T-helper 2 cell treated with Interferon-gamma antibody and Interleukin-4, amounts not matched to agents 100 ng/mL and 5 ng/mL, for 36 hours (primary cell): Measurements from ENCODE around the gene LANCL2. TPM values are rescaled to one million over a fixed set of nuclear protein-coding genes. Genes with fewer than 3 reads are reported as not detected.

ENCODE experiments used
- intact Hi-C: fragments of 100-400 bp; cut with micrococcal nuclease; formaldehyde crosslinking; loops from one replicate; pipeline ENCODE4 v1.15.1; 2023
- total RNA-seq: library from RNA; stranded (reverse); gene quantifications from 2 replicates; pipeline ENCODE4 v1.2.3, GENCODE V29; 2022

LANCL2 gene
- total RNA-seq, 1 donor from 2014 or later = 10.6 TPM

DNA sequence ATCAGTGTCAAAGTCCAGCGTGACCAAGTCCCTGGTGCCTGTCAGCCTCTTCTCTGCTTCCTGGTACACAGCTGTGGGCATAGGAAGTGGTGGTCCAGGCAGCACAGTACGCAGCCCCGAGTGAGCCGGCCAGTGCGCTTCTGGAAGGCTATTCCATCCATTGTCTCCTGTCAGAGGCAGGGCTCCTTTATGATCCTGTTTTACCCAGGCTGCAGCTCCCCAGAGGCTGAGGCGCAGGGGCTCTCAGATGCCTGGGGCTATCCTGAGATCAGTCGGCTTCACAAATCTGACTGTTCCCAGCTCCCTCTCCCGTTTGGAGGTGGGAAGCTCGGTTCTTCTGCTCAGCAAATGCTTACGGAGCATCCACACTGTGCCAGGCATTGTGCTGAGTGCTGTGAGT is 70.3 kb downstream of the LANCL2 start:
- intact Hi-C loops = no loop called here

DNA sequence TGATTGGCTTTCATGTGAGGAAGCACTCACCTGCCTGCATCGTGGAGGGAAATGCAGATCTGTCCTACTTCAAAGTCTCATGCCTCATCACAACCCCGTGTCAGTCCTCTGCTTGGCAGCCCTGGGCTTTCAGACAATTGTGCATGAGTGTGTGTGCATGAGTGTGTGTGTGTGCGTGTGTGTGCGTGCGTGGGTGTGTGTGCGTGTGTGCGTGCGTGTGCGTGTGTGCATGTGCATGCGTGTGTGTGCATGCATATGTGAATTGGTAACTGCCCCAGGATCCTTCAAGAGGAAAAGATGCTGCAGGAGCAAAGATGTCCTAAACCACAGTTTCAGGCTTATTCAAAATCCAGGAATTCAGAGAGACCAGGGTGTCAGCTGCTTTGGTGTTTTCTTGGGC is 71.3 kb downstream of the LANCL2 start:
- intact Hi-C loops = no loop called here

DNA sequence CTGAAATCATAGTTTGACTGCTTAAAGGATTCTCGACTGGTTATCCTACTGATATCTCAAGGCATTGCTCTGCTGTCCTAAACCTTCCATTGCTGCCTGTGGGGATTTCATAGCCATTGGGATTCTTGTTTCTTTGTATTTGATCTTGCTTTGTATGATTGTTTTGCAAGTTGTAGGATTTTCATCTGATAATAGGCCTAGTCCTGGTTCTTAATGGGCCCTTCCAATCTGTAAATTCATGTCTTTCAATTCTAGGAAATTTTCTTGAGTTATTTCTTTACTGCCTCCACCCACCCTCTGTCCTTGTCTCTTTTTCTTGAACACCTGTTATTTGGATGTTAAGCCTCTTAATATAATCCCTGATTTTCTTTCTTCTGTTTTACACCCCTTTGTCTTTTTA is 72.2 kb downstream of the LANCL2 start:
- intact Hi-C loops = no loop called here

DNA sequence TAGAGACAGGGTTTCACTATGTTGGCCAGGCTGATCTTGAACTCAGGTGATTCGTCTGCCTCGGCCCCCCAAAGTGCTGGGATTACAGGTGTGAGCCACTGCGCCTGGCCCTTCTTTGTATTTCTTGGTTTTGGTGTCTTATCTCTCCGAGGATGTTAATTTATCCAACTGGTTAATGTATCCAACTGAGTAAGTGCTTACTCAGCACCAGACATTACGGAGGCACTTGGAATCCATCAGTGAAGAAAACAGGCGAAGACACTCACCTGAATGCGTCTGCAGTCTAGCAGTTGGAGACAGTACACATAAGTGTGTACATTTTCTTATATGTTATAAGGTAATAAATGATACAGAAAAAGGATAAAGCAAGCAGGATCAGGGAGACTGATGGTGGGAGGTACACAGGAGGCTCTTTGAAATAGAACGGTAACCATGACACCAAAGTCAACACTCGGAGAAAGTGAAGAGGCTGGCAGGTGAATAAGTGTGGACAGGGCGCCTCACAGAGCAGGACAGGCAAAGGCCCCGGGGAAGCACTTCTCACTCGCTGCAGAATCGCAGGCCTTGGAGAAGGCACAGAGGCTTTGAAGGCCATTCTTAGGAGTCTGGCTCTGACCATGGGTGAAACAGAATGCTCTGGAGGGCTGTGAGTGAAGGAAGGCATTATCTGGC is 73.1 kb downstream of the LANCL2 start:
- intact Hi-C loops = no loop called here

DNA sequence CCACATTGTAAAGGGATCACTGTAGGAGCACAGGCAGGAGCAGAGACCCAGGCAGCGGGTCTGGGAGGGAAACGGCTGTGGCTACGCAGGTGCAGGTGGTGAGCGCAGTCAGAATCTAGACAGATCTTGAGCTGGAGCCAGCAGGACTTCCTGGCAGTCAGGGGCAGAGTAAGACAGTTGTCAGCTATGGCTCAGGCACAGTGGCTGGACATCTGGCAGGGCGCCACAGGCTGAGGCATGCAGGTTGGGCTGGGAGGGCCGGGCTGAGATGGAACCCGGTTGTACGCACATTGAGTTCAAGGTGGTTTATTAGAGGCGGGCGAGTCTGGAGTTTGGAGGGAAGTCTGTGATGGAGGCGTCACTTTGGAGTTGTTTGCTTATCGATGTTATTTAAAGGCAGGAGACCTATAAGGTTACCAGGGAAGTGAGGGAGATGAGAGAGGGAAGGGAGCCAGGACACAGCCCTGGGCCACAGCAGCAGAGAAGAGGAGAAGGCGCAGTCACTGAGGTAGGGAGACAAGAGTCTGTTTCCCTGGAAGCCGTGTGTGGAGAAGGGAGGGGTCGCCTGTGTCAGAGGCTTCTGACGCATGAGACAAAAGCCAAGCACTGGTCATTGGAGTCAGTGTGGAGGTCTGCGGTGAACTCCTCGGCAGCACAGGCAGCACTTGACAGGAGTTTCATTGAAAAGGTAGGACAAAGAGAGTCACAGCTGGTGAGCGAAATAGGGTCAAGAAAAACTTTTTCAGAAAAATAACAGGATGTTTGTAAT is 73.8 kb downstream of the LANCL2 start:
- intact Hi-C loops = no loop called here

DNA sequence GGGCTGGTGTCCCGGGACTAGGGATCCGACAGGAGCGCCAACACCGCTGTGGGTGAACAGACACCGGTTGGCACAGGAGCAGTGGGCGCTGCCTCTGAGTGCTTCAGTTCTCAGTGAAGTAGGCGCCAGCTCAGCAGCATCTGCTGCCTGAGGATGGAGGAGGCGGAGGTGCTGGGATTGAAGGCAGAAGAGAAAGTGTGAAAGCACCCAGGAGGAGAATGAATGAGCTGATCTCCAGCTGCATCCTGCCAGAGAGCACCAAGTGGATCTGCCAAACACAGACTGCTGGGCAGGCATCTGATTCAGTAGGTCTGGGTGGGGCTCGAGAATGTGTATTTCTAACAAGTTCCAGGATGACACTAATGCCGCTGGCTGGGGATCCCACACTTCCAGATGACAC is 74.5 kb downstream of the LANCL2 start:
- intact Hi-C loops = no loop called here

DNA sequence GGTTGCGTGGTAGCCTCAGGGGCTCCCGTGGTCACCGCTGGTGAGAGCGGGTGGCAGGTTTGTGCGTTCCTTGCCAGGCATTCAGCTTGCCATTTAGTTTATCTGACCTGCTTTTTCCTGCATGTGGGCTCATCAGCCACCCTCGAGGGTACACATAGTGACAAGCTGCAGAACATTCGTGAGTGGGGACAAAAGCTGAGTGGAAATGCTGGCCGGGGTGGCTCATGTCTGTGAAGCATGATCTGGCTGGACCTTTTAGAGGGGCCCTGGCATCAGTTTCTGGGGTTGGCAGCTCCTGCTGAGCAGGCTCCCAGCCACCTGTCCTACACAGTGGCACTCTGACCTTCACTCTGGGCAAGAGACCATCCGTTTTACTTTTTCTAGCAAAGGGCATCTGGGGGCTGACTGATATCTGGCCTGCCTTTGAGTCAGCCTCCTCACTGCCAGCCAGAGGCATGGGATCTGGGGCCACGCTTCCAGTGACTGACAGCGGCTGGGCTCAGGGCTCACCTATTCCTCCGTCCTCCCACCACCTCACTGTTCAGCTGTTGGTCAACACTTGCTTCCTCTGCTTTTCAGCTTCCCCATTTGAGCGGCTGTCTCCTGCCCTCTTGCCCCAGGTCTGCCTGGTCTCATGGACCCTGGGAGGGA is 75.0 kb downstream of the LANCL2 start:
- intact Hi-C loops = no loop called here

DNA sequence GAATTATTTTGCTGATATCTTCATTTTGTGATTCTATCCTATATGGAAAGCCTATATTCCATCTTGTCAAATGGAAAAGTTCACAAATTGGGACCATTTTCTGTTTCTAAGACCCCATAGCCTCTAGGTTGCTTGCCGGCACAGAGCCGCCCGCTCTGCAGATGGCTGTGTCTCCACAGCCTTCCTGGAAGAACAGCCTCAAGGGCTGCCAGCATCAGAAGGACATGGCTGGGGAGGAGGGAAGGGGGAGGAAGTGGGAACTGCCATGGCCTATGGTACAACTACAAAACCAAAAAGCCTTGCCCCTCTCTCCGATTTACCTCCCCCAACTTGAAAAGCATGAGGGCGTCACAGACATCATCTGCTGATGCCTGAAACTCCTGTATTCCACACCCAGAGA is 75.9 kb downstream of the LANCL2 start:
- intact Hi-C loops = no loop called here

DNA sequence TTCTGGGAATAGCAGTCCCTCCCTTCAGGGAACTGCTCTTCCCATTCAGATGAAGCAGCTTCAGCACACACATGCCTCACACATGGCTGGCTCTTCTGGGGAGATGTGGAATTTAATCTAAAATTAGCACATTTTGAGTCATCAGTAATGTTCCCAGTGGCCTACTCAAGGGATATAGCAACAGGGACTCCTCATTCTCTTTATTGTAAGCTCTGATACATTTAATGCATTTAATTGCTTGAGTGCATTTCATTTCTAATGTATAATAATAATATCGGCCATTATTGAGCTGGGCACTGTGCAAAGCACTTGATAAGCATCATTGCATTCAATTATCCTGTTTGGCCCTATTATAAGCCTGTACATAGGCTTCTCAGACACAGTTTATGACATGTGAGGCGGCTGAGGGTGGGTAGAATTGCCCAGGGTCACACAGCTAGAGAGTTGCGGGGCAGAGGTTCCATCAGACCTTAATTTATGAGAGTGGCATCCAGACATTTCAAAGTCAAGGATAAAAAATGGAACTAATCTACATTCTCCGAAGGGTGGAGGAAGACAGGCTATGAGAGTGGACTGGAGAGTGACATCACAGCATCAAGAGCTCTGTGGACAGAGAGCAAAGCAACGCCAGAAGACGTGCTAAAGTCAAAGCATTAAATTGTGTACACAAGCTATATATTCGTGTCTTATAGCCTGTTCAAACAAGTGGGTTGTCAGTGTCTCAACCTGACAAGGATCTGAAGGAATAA is 76.8 kb downstream of the LANCL2 start:
- intact Hi-C loops = no loop called here

DNA sequence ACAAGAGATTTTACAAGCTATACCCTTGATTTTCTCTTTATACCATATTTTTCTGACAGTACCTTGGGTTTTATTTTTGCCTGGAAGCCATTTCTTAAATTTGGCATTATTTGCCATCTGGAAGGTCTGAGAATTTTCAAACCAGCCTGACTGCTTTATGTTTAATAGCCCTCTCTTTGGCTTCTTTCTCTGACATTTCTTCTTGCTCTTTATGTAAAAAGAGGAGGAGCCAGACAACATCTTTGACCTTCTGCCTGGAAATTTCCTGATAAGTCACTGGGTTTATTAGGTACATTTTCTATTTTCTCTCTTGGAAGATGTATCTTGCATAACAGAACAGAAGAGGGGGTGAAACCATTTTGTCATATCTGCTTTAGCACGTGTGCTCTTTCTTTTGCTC is 79.6 kb downstream of the LANCL2 start:
- intact Hi-C loops = no loop called here

DNA sequence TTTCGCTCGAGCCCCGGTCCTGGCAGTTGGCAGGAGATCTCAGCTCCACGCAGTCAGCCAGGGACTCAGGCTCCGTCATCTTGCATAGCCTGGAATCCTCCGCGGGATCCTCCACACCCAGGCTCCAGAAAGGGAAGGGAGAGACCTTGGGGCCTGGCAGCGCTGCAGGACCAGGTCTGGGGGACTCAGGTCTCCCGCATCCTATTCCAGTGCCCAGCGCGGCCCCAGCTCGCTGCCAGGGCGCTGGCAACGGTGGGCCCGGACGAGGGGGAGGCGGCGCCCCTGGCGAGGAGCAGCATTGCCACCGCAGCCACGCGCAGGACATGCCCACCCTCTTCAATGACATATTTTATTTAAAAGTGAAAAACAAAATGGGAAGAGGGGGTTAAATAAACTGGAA is 83.4 kb downstream of the LANCL2 start:
- intact Hi-C loops = no loop called here

DNA sequence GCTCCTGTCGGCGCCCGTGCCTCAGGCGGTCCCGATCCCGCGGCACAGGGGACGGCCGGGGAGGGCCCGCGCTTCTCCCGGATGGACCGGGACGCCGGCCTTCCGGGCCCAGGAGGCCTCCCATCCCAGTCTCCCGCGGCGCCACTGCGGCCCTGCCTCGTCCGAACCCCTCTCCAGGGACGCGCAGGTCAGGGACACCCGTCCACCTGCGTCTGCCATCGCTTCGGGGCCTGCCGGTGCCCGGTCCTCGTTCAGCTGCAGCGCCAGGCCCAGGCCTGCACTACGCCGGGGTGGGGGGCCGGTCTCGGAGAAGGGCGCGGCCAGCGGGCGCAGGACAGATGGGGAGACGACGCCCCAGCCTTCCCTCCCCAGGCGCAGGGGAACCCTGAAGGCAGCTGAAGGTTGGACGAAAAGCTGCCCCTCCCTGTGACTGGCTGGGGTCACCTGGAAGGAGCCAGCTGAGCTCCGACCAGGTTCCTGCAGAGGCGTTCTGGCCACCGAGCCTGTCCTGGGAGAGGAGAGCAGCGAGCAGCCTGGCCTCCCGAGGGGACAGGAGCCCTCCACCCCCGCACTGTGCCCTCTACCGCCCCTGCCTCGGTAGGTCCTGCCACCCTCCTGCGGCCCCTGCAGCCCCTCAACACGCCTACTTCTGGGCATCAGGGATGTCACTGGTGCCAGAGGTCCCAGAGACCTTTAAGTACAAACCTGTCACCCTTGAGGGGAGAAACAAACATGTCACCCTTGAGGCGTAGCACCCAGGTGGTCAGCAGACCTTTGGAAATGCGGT is 84.3 kb downstream of the LANCL2 start:
- intact Hi-C loops = no loop called here

DNA sequence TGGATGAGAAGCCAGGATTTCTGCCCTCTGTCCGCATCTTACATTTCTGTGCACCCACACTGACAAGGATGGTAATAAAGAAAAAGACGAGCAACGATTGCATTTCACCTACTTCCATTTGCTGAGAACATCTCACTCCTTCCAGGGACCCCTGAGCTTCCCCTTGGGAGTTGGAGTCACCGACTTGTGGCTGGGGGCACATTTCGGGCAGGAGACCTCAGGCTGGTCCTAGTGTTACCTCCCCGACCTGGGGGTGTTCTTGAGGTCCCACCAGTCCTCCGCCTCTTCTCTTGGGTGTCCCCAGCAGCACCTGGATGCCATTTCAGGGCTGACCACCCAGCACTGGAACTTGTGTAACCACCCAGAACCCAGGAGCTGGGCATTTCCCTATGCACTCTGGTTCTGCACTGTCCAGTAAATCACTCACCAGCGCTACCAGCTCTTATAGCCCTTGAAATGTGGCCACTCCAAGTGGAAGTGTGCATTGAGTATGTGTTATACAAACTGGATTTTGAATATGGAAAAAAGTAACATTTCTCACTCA is 84.9 kb downstream of the LANCL2 start:
- intact Hi-C loops = no loop called here

DNA sequence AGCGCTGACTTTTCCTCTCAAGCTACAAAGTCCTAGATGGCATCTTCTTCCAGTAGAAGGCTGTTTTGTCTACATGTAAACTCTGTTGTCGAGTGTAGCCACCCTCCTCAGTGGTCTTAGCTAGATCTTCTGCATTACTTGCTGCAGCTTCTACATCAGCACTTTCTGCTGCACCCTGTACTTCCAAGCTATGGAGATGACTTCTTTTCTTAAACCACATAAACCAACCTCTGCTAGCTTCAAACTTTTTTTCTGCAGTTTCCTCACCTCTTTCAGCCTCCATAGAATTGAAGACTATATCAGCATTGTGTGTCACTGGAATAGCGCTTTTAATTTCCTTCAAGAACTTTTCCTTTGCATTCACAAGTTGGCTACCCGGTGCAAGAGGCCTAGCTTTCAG is 87.8 kb downstream of the LANCL2 start:
- intact Hi-C loops = no loop called here

DNA sequence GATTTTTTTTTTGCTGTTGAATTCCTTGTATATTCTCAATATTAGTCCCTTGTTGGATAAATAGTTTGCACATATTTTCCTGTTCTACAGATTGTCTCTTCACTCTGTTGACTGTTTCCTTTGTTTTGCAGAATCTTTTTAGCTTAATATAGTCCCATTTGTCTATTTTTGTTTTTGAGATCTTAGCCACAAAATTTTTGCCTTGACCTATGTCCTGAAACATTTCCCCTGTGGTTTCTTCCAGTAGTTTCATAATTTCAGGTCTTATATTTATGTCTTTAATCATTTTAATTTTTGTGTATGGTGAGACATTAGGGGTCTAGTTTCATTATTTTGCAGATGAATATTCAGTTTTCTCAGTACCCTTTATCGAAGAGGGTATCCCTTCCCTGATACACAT is 92.7 kb downstream of the LANCL2 start:
- intact Hi-C loops = no loop called here

DNA sequence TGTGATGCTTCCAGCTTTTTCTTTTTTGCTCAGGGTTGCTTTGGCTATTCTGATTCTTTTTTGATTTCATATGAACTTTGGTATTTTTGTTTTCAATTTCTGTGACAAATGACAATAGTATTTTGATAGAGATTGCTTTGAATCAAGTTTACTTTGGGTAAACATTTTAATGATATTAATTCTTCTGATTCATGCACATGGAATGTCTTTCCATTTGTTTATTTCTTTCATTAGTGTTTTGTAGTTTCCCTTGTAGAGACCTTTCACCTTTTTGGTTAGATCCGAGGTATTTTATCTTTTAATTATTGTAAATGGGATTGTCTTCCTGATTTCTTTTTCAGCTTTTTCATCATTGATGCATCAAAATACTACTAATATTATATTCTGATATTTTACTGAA is 93.2 kb downstream of the LANCL2 start:
- intact Hi-C loops = no loop called here

DNA sequence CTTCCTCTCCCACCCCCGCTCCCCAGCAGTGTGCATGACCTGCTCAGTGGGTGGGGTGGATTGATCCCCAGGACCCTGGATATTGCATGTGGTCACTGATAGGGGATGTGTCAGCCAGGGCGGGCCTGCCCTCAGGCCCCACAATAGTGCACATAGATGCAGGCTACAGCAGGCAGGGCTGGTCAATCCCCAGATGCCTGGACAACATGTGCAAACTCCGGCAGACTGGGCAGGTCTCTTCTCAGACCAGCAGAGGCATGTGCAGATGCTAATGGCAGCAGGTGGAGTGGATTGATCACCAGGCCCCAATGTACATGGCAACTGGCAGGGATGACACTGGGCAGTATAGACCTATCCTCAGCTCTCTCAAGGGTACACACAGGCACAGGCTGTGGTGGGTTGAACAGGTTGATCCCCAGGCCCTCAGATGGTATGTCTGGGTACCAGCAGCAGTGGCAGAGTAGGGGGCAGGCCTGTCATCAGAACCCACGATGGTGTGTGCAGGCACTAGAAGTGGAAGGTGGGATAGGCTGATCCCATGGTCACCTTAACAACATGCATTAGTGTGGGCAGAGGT is 98.6 kb downstream of the LANCL2 start:
- intact Hi-C loops = no loop called here

DNA sequence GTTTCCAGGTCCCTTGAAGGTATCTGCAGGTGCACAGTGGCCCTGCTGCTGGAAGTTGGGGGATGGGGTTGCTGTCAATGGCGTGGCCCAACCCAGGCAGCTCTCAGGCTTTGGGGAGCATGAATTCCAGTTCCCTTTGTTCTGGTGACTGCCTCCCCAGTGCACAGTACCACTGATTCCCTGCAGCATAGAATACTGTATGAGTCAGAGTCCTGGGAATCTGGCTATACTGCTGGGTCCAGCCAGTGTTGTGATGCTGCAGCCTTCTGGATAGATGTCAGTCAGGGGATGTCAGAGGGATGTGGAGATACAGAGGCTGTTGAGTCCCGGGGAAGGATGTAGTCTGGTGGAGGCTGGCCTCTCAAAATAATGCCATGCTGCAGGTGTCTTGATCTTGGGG is 99.3 kb downstream of the LANCL2 start:
- intact Hi-C loops = no loop called here

DNA sequence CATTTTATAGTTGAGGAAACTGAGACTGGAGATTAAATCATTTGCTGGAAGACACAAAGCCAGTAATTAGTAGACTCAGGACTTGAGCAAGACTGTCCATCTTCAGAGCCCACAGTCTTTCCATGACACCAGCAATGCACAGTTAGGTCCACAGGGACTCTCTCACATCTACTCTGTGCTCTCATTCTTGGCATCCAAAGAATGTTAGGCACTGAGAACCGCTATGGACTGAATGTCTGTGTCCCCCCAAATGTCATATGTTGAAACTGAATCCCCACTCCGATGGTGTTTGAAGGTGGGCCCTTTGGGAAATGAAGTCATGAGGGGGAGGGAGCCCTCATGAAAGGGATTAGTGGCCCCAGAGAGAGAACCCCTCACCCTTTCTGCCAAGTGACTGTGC is 100.6 kb downstream of the LANCL2 start:
- intact Hi-C loops = no loop called here

DNA sequence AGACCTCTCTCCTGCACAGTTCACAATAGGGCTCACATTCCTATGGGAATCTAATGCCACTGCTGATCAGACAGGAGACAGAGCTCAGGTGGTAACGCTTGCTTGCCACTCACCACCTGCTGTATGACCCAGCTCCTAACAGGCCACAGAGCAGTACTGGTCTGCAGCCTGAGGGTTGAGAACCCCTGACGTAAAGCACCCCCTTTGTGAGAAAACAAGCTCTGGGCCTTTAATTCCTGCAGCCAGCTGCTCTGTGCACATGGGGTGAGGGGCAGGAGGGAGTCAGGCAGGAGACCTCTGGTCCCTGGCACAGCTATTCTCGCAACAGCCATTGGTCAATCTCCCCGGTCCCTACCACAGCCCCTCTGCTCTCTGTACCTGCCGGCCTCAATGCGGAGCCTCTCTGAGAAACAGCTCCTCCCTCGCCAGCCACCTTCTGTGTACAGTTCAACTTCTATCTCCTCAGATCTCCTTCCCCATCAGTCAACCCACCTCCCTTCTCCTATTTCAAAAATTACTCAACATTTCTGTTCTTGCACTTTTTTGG is 102.0 kb downstream of the LANCL2 start:
- intact Hi-C loops = no loop called here
